HL-60/S4 treated with retinoic acid at 250 ng/mL for 4 days and 3 days (cell line): ENCODE results near the gene SIPA1L3.
"Not testable (repeated sequence)": the region's sequence is repeated elsewhere in the genome, so short reads cannot be mapped to it uniquely, and the experiment has no call there.

Source experiments
- in situ Hi-C: fragments of 300-500 bp; cut with MboI; formaldehyde crosslinking; loops from 2 replicates; pipeline ENCODE4 v1.7.0; 2022; ENCODE audit warnings: low sequenced_read_pairs

SIPA1L3 gene

DNA sequence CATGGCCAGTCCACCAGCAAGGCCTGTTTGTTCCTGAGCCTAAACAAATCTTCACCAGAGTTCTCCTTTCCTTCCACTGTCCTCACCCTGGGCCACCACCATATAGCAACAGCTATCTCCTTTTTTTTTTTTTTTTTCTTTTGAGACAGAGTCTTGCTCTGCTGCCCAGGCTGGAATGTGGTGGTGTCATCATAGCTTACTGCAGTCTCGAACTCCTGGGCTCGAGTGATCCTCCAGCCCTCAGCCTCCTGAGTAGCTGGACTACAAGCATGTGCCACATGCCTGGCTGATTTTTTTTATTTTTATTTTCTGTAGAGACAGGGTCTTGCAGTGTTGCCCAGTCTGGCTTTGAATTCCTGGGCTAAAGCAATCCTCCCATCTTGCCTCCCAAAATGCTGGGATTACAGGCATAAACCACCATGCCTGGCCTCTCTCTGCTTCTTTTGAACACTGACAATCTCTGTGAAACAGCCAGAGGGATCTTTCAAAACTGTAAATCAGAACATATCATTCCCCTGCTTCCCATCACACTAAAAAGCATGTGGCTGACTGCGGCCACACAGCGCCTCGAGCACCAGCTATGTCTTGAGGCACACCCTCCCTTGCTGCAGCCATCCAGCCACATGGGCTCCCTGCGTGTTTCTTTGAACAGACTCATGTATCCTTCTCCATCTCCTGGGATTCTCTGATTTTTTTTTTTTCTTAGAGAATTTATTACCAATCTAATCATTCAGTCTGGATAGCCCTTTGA, 110.6 kb downstream of the SIPA1L3 start:
- in situ Hi-C loops: no loop called here

DNA sequence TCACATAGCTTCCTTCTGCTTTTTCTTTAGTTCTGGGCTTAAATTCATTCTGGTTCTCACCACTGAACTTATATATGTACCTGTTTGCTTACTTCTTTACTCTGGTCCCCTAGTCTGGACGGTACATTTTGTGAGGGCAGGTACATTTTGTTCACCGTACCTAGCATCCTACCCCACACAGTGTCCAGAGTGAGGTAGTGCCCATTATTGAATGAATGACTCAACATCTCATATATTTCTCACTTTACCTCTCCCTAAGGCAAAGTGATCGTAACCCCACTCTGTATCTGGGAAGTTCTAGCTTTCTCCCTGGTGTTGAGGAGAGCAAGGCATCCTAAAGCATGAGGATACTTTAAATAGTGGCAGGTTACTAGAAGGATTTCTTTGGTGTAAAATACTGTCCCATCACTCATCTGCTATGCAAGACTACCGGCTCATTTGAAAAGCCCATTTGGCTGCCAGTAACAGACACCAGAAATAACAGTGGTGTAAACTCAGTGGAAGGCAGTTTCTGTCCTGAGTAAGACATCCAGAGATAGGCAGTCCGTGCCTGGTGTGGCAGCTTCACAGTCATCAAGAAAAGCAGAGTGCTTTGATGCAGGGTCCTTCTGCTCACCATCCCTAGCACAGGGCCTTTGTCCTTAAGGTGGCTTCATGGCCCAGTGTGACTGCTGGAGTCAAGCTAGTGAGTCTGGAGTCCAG, 111.8 kb downstream of the SIPA1L3 start:
- in situ Hi-C loops: no loop called here

GRCh38 chr19:38019396-38019724, 112.4 kb downstream of the SIPA1L3 start:
- in situ Hi-C loops: no loop called here

GRCh38 chr19:38020311-38020710, 113.3 kb downstream of the SIPA1L3 start:
- in situ Hi-C loops: no loop called here

GRCh38 chr19:38021352-38021751, 114.3 kb downstream of the SIPA1L3 start:
- in situ Hi-C loops: no loop called here

GRCh38 chr19:38022791-38023670, 116.0 kb downstream of the SIPA1L3 start:
- in situ Hi-C loops: no loop called here

GRCh38 chr19:38023671-38024541, 116.9 kb downstream of the SIPA1L3 start:
- in situ Hi-C loops: no loop called here

DNA sequence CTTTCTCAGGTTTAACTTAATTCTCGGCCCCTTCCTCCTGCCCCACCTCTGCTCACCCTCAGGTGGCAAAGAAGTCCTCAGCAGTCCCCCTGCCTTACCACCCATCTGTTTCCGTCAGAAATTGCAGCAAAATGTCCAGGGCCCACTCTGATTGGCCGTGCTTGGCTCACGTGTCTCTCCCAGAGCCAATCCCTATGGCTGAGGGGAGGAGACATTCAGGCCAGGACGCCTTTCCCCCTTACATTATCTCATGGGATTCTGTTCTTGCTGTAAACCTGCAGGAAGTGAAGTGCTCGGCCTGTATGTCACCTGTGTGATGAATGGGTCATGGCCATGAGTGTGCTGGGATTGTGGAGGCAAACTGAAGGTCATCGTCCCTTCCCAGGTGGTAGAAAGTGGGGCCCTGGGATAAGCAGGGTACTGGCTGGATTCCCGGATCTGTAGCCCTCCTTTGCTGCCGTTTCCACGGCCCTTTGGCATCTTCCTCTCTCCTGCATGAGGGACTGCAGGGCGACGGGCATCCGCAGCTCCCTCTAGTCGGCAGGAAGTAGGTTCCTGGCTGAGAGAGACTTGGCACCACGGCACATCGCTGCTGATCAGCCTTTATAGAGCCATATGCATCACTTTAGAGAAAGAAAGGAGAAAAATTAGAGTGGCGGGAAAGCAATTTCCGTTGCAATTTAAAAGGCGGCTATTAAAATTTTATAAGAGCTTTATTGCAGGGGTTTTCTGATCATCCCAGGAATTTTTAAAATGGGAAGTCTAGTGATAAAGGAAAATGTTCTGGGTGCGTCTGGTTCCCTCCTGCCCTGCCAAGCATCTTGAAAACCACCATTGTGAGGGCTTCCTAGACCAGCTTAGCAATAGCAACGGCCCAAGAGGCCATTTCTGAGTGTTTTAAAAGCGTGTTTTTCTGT, 118.2 kb downstream of the SIPA1L3 start:
- in situ Hi-C loops: no loop called here

DNA sequence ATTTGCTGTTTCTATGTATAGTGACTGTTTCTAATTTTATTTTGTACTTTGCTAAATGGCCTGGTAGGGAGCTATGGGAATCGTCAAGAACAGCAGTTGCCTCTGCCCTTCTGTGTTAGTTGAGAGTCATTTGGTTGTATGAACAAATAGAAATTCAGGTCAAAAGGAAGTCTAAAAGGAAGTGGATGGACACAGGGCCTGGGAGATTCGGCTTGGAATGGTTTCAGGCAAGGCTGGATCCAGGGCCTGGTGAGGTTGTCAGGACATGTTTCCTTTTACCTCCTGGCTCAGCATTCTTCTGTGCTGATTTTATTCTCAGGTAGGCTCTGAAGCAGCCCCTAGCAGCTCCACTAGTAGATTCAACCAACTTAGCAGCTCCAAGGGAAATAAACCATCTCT, 118.9 kb downstream of the SIPA1L3 start:
- in situ Hi-C loops: no loop called here

GRCh38 chr19:38028913-38029510, 122.0 kb downstream of the SIPA1L3 start:
- in situ Hi-C loops: no loop called here

DNA sequence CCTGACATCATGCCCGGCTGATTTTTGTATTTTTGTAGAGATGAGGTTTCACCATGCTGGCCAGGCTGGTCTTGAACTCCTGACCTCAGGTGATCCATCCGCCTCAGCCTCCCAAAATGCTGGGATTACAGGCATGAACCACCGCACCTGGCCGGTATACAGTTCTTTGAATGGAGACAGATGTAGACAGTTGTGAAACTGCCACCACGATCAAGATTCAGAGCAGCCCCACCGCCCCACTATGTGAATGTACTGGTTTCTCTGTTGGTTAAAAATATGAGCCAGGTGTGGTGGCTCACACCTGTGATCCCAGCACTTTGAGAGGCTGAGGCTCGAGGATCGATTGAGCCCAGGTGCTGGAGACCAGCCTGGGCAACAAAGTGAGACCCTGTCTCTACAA, 123.0 kb downstream of the SIPA1L3 start:
- in situ Hi-C loops: not testable (repeated sequence)

DNA sequence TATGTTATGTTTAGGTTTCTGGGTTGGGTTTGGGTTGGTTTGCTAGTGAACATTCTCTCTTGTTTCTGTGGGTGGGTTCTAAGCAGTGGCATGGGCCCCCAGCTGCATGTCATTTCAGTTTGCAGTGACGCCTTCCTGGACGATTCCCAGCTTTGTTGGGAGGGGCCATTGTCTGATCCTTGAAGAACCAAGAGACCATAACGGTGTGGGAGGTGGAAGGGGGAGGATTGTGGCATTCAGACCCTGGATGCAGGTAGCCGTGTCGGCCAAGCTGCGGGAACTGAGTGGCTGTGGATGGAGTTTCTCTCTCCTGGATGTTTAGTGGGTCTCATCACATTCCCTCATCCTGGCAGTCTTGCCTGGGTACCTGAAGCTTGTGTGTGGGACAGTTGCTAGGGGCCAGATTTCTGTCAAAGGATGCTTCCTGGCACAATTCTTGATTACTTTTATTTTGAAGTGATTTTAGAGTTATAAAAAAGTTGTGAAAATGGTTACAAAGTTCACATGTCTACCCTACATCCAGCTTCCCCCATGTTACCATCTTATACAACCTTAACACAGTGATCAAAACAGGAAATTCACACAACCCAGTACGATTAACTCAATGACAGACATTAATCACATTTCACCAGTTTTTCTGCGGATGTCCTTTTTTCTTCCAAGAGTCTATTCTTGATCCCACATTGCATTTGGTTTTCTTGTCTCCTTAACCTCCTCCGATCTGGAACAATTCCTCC, 123.8 kb downstream of the SIPA1L3 start:
- in situ Hi-C loops: no loop called here

- in situ Hi-C loops: no loop called here
These were observed 124.4 kb downstream of the SIPA1L3 start for GRCh38 chr19:38031423-38031770.

GRCh38 chr19:38032151-38032550, 125.1 kb downstream of the SIPA1L3 start:
- in situ Hi-C loops: no loop called here

DNA sequence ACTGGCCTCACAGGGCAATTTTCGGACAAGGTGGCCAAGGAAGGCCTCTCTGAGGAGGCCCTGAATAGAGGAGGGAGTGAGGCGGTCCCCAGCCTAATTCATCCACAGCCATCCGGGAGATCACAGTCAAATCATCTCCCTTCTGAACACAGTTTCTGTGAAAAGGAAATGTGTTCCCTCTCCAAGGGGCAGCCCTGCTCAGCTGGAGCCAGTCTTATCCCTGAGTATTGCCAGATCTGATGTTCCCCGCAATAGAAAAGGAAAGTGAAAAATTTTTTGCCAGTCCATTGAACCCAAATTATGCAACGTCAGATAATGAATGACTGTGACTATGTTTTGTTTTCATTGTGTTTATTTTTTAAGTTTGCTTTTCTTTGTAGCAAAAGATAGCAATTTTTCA, 125.9 kb downstream of the SIPA1L3 start:
- in situ Hi-C loops: no loop called here

DNA sequence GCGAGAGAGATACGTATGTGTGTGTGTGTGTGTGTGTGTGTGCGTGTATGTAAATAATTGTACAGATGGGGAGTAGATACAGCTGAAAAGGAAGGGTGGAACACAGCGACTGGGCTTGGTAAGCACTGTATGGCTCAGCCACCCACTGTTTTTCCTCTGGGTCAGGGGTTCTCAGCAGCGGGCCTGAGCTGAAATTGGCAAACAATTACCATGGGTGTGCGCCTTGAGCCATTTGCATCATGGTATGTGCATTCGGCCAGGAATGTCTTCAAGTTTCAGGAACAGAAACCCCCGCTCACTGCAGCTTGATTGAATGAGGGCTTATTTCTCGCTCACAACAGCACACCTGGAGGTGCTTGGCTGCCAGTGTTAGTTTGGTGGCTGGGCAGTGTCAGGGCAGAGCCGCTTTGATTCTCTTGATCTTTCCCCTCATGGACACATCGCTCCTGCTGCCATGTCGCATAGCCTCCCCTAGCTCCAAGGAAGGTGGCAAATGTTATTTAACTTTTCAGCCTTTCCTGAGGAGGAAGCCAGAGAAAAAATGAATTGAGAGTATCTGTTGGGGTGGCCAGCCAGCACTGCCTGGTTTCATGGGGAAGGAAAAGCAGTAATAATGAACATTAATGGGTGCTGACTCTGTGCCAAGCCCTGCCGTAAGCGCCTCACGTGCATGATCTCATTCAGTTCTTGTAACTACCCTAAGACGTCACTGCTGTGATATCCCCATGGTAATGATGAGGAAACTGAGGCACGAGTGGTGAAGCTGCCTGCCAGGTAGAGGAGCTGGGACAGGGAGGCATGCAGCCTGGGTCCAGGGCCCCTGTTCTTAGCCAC, 126.9 kb downstream of the SIPA1L3 start:
- in situ Hi-C loops: no loop called here

- in situ Hi-C loops: no loop called here
These were observed 127.5 kb downstream of the SIPA1L3 start for GRCh38 chr19:38034492-38034860.
